GM12878 (cell line): ENCODE results near the gene GP9. TPM values are rescaled to one million over a fixed set of nuclear protein-coding genes. Genes with fewer than 3 reads are reported as not detected.

Experiments used
- ATAC-seq: fragments of 200-7000 bp; cut with Tn5 transposase; 3 replicates; pipeline ENCODE4 v1.9.1; 2020; ENCODE audit warnings: mild to moderate bottlenecking, moderate library complexity
- BruUV-seq: library from RNA; stranded (reverse); fragments of 400-500 nt; replicated peaks from 2 replicates; lab custom pipeline; 2021; lab: Mats Ljungman, UMichigan
- CTCF ChIA-PET: fragments of 300-600 bp; sonication (Branson Sonifier 250); formaldehyde crosslinking; extraction: SDS; loops from one replicate; lab custom pipeline; 2021; ENCODE audit warnings: inconsistent platforms; lab: Yijun Ruan, JAX
- POLR2A ChIA-PET: fragments of 350-600 bp; formaldehyde crosslinking; extraction: SDS; loops from one replicate; lab custom pipeline; 2021; ENCODE audit warnings: inconsistent platforms; lab: Charles Lee
- RAD21 ChIA-PET: fragments of 300-600 bp; sonication (Branson Sonifier 250); formaldehyde crosslinking; loops from one replicate; lab custom pipeline; 2023; ENCODE audit warnings: antibody characterized with exemption; ENCODE audit not compliant: unreplicated experiment; lab: Charles Lee
- SMC1A ChIA-PET: fragments of 300-600 bp; sonication (Branson Sonifier 250); formaldehyde crosslinking; loops from one replicate; lab custom pipeline; 2023; ENCODE audit not compliant: unreplicated experiment, uncharacterized antibody; lab: Charles Lee
- DNase-seq: peaks from one replicate; pipeline ENCODE4 v3.0.0-alpha.2; 2011; ENCODE audit warnings: low read depth, low spot score
- FAIRE-seq: peaks from 3 replicates; lab custom pipeline; 2011; peaks lifted over from hg19 to GRCh38; lab: Jason Lieb, UNC
- H2AFZ ChIP-seq: 2 replicates; pipeline ENCODE4 v1.6.0; 2011; ENCODE audit warnings: low read depth, low read length, control low read depth; ENCODE audit not compliant: control insufficient read depth
- H3K27ac ChIP-seq: 2 replicates; pipeline ENCODE4 v1.5.1; 2011; ENCODE audit warnings: control low read depth; ENCODE audit not compliant: control insufficient read depth, insufficient read depth
- H3K27me3 ChIP-seq, 2 experiments: replicated peaks in 1 of 2; 2 replicates each; pipeline versions ENCODE4 v1.6.0 to v1.6.1; 2011; ENCODE audit warnings: low read length in 1 of 2; ENCODE audit not compliant: control insufficient read depth in 2 of 2, insufficient read depth in 2 of 2
- H3K36me3 ChIP-seq, 2 experiments: 2 replicates each; pipeline ENCODE4 v1.5.1; 2011; ENCODE audit warnings: low read length in 1 of 2; ENCODE audit not compliant: control insufficient read depth in 2 of 2, insufficient read depth in 2 of 2
- H3K4me1 ChIP-seq: 2 replicates; pipeline ENCODE4 v1.6.1; 2011; ENCODE audit warnings: mild to moderate bottlenecking, low read length, moderate library complexity, mixed read lengths; ENCODE audit not compliant: control insufficient read depth, insufficient read depth
- H3K4me2 ChIP-seq: 2 replicates; pipeline ENCODE4 v1.6.0; 2011; ENCODE audit warnings: control low read depth; ENCODE audit not compliant: control insufficient read depth, insufficient read depth
- H3K4me3 ChIP-seq: fragments of 200-600 bp; sonication (generic); 2 replicates; pipeline ENCODE4 v1.5.1; 2016
- H3K79me2 ChIP-seq: 2 replicates; pipeline ENCODE4 v1.6.0; 2011; ENCODE audit warnings: low read length; ENCODE audit not compliant: control insufficient read depth, insufficient read depth
- H3K9ac ChIP-seq: 2 replicates; pipeline ENCODE4 v1.8.0; 2011; ENCODE audit warnings: low read length, control low read depth, mixed read lengths; ENCODE audit not compliant: control insufficient read depth, insufficient read depth
- H3K9me3 ChIP-seq: replicated peaks from 3 replicates; pipeline ENCODE4 v1.5.1; 2011; ENCODE audit warnings: mild to moderate bottlenecking, low read length; ENCODE audit not compliant: control insufficient read depth, insufficient read depth
- H4K20me1 ChIP-seq: 2 replicates; pipeline ENCODE4 v1.6.0; 2011; ENCODE audit not compliant: control insufficient read depth, insufficient read depth
- CHD2 ChIP-seq: IDR thresholded peaks from 2 replicates; pipeline ENCODE4 v1.6.1; 2011; ENCODE audit warnings: low read depth, low read length, improper control_type of control experiment, borderline replicate concordance
- CREB1 ChIP-seq: IDR thresholded peaks from 2 replicates; pipeline ENCODE4 v1.6.1; 2012; ENCODE audit warnings: low read depth, mild to moderate bottlenecking, inconsistent platforms
- DPF2 ChIP-seq: fragments of 450-650 bp; IDR thresholded peaks from 2 replicates; pipeline ENCODE4 v1.6.1; 2017; ENCODE audit warnings: mild to moderate bottlenecking
- EZH2 ChIP-seq: IDR thresholded peaks from 2 replicates; pipeline ENCODE4 v1.6.1; 2012; ENCODE audit warnings: low read depth, mild to moderate bottlenecking, control low read depth, inconsistent platforms, low read length, borderline replicate concordance; ENCODE audit not compliant: control insufficient read depth
- KAT2A ChIP-seq: conservative IDR thresholded peaks from 2 replicates; pipeline ENCODE4 v1.6.1; 2011; ENCODE audit warnings: low read depth, low read length; ENCODE audit not compliant: control insufficient read depth
- KDM1A ChIP-seq: fragments of 200-600 bp; sonication (generic); IDR thresholded peaks from 2 replicates; pipeline ENCODE4 v1.6.1; 2016; ENCODE audit warnings: borderline replicate concordance
- MEF2B ChIP-seq: fragments of 450-650 bp; IDR thresholded peaks from 2 replicates; pipeline ENCODE4 v1.6.1; 2018; ENCODE audit warnings: mild to moderate bottlenecking, moderate library complexity; ENCODE audit not compliant: partially characterized antibody, poor library complexity, severe bottlenecking
- MYB ChIP-seq: fragments of 150-350 bp; IDR thresholded peaks from 2 replicates; pipeline ENCODE4 v1.6.1; 2014; ENCODE audit warnings: mild to moderate bottlenecking, low read depth, low read length, borderline replicate concordance
- POLR2AphosphoS5 ChIP-seq: IDR thresholded peaks from 2 replicates; pipeline ENCODE4 v1.6.1; 2011; ENCODE audit warnings: mild to moderate bottlenecking, low read length, inconsistent platforms
- SIN3A ChIP-seq: IDR thresholded peaks from 2 replicates; pipeline ENCODE4 v1.6.1; 2012; ENCODE audit warnings: low read depth, low read length, improper control_type of control experiment
- SMARCA5 ChIP-seq: fragments of 450-650 bp; IDR thresholded peaks from 2 replicates; pipeline ENCODE4 v1.6.1; 2017; ENCODE audit warnings: mild to moderate bottlenecking
- SP1 ChIP-seq: IDR thresholded peaks from one replicate; pipeline ENCODE4 v1.6.1; 2011; ENCODE audit warnings: low read depth, low read length
- TARDBP ChIP-seq: IDR thresholded peaks from 2 replicates; pipeline ENCODE4 v1.6.1; 2016; ENCODE audit warnings: borderline replicate concordance
- TCF7 ChIP-seq: IDR thresholded peaks from 2 replicates; pipeline ENCODE4 v1.6.1; 2014; ENCODE audit warnings: antibody characterized with exemption, borderline replicate concordance
- whole genome bisulfite sequencing: methylation state at CpG from one replicate; pipeline ENCODE4 v1.1.6; 2016; ENCODE audit warnings: low lambda C conversion rate; ENCODE audit not compliant: insufficient replicate concordance, insufficient coverage; ENCODE audit errors: missing lambda C conversion rate; 5-methylcytosine and 5-hydroxymethylcytosine counted together
- in situ Hi-C: fragments of 300-500 bp; cut with MboI; formaldehyde crosslinking; loops from 9 replicates; pipeline ENCODE4 v1.14.3; 2018; ENCODE audit warnings: mixed read lengths
- intact Hi-C: fragments of 100-400 bp; cut with micrococcal nuclease; formaldehyde crosslinking; loops from one replicate; pipeline ENCODE4 v1.14.2; 2022; ENCODE audit not compliant: unreplicated experiment
- polyA plus RNA-seq, 11 experiments: library from polyadenylated mRNA; depleted of rRNA in 4 of 11; unstranded in 6 of 11; stranded (reverse) in 5 of 11; fragments of >200 nt; fragmentation: Nextera tagmentation in 4 of 11; fragmentation: Illumina TruSeq in 1 of 11; extraction: Ambion mirVana in 4 of 11; extraction: Trizol in 1 of 11; gene quantifications; 1 replicate in 1 of 11; 2 replicates in 10 of 11; pipeline versions ENCODE4 v1.2.1 to v1.2.3, GENCODE V29; 2011 to 2016; ENCODE audit warnings: inconsistent platforms in 2 of 11, missing spikeins in 2 of 11, low read depth in 1 of 11
- total RNA-seq, 4 experiments: library from RNA; depleted of rRNA in 3 of 4; stranded (reverse); fragments of >200 nt in 3 of 4; fragmentation: Illumina TruSeq in 1 of 4; extraction: Trizol in 1 of 4; gene quantifications; 2 replicates each; pipeline versions ENCODE4 v1.2.1 to v1.2.3, GENCODE V29; 2013 to 2021
- TF ChIP-seq, protein P1 (sequence below): IDR thresholded peaks from 2 replicates; pipeline ENCODE4 v1.6.1; 2012; ENCODE audit warnings: mild to moderate bottlenecking, low read depth, low read length
- TF ChIP-seq, protein P2 (sequence below): fragments of 450-650 bp; IDR thresholded peaks from 2 replicates; pipeline ENCODE4 v1.6.1; 2017; ENCODE audit warnings: mild to moderate bottlenecking, moderate library complexity

Gene GP9
- total and polyA plus RNA-seq, 10 of the 15 experiments (the other 5 are each of a cell fraction or from before 2014, with no cell fraction given) = 0.15 TPM; not detected in 9

GRCh38 chr3:129026728-129027543 lies 33.6 kb upstream of the GP9 start:
- CTCF ChIA-PET = interaction anchor here (0.5 to 3.5 kb wide), 13 partner anchors 8 to 566 kb away, joined by 3 to 39 read pairs (median 4); a partner anchor contains a TSS
- H2AFZ ChIP-seq = peak overlapping the region; percentile 75
- ATAC-seq (peak; percentile 100), DNase-seq (peak; percentile 53), FAIRE-seq (peak; percentile 94)
- H3K36me3 ChIP-seq = no peaks in the 10 kb centered on the region
- peak overlapping the region; percentile 98 for H3K4me2 ChIP-seq
- peaks cover 5% of the 10 kb centered on the region for H3K4me1 ChIP-seq
- H3K4me3 ChIP-seq = peak overlapping the region; percentile 74
- RAD21 ChIA-PET = interaction anchor here (2.2 kb wide), 1 partner anchor 10 kb away, joined by 7 read pairs; no protein-coding TSS in a partner anchor
- no peak overlapping the region for H3K27ac ChIP-seq
- H3K27me3 ChIP-seq = peaks cover 0 to 4% of the 10 kb centered on the region in 2 experiments; a peak in 1 of 4 replicates
- in situ Hi-C loops = no loop called here
- H3K9ac ChIP-seq = 0 out of 2 replicates have a peak overlapping the region, but pooled peaks have one; percentile 44
- POLR2A ChIA-PET = interaction anchor here (0.6 to 2.2 kb wide), 3 partner anchors 10 to 123 kb away, joined by 3 to 10 read pairs (median 4); no protein-coding TSS in a partner anchor
- no peaks in the 10 kb centered on the region for H3K79me2 ChIP-seq
- no peaks in the 10 kb centered on the region for H4K20me1 ChIP-seq
- SMC1A ChIA-PET = interaction anchor here (0.6 to 2.0 kb wide), 10 partner anchors 10 to 345 kb away, joined by 3 to 12 read pairs (median 4); no protein-coding TSS in a partner anchor
- under 1% methylated on average over 54 of the region's 54 CpGs for WGBS
- no TSS peak for BruUV-seq
- H3K9me3 ChIP-seq = no peaks in the 10 kb centered on the region; the same call in 2 of the 3 replicates
- intact Hi-C loops = no loop called here
- TF ChIP-seq POLR2AphosphoS5 = peak; percentile 57; the same call in 1 of the 2 replicates
- TF ChIP-seq TARDBP = no peak
- TF ChIP-seq CREB1 = peak; percentile 86
- no peak for TF ChIP-seq KDM1A
- TF ChIP-seq, protein P1, sequence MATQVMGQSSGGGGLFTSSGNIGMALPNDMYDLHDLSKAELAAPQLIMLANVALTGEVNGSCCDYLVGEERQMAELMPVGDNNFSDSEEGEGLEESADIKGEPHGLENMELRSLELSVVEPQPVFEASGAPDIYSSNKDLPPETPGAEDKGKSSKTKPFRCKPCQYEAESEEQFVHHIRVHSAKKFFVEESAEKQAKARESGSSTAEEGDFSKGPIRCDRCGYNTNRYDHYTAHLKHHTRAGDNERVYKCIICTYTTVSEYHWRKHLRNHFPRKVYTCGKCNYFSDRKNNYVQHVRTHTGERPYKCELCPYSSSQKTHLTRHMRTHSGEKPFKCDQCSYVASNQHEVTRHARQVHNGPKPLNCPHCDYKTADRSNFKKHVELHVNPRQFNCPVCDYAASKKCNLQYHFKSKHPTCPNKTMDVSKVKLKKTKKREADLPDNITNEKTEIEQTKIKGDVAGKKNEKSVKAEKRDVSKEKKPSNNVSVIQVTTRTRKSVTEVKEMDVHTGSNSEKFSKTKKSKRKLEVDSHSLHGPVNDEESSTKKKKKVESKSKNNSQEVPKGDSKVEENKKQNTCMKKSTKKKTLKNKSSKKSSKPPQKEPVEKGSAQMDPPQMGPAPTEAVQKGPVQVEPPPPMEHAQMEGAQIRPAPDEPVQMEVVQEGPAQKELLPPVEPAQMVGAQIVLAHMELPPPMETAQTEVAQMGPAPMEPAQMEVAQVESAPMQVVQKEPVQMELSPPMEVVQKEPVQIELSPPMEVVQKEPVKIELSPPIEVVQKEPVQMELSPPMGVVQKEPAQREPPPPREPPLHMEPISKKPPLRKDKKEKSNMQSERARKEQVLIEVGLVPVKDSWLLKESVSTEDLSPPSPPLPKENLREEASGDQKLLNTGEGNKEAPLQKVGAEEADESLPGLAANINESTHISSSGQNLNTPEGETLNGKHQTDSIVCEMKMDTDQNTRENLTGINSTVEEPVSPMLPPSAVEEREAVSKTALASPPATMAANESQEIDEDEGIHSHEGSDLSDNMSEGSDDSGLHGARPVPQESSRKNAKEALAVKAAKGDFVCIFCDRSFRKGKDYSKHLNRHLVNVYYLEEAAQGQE = no peak
- no peak for TF ChIP-seq TCF7
- TF ChIP-seq SP1 = peak; percentile 79
- peak; percentile 18 for TF ChIP-seq MEF2B
- peak; percentile 61; the same call in 1 of the 2 replicates for TF ChIP-seq SMARCA5
- TF ChIP-seq CHD2 = 0 out of 2 replicates have a peak, but pooled peaks have one; percentile 37
- TF ChIP-seq SIN3A = no peak
- no peak for TF ChIP-seq MYB
- TF ChIP-seq, protein P2, sequence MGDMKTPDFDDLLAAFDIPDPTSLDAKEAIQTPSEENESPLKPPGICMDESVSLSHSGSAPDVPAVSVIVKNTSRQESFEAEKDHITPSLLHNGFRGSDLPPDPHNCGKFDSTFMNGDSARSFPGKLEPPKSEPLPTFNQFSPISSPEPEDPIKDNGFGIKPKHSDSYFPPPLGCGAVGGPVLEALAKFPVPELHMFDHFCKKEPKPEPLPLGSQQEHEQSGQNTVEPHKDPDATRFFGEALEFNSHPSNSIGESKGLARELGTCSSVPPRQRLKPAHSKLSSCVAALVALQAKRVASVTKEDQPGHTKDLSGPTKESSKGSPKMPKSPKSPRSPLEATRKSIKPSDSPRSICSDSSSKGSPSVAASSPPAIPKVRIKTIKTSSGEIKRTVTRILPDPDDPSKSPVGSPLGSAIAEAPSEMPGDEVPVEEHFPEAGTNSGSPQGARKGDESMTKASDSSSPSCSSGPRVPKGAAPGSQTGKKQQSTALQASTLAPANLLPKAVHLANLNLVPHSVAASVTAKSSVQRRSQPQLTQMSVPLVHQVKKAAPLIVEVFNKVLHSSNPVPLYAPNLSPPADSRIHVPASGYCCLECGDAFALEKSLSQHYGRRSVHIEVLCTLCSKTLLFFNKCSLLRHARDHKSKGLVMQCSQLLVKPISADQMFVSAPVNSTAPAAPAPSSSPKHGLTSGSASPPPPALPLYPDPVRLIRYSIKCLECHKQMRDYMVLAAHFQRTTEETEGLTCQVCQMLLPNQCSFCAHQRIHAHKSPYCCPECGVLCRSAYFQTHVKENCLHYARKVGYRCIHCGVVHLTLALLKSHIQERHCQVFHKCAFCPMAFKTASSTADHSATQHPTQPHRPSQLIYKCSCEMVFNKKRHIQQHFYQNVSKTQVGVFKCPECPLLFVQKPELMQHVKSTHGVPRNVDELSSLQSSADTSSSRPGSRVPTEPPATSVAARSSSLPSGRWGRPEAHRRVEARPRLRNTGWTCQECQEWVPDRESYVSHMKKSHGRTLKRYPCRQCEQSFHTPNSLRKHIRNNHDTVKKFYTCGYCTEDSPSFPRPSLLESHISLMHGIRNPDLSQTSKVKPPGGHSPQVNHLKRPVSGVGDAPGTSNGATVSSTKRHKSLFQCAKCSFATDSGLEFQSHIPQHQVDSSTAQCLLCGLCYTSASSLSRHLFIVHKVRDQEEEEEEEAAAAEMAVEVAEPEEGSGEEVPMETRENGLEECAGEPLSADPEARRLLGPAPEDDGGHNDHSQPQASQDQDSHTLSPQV = no peak
- TF ChIP-seq EZH2 = no peak
- TF ChIP-seq DPF2 = peak; percentile 54; the same call in 1 of the 2 replicates
- no peak for TF ChIP-seq KAT2A
